Colonic mucosa (tissue), 4 donors: ENCODE measurements around the gene IL1R2. TPM values are rescaled to one million over a fixed set of nuclear protein-coding genes. Genes with fewer than 3 reads are reported as not detected.
A peak's percentile ranks its signal among the peaks of the same experiment; 100 is the strongest.

ENCODE experiments used
- DNase-seq: peaks from one replicate; pipeline ENCODE4 v3.0.0-alpha.2; 2020
- H3K27ac ChIP-seq: fragments of 200-600 bp; one replicate; pipeline ENCODE4 v1.8.0; 2021
- H3K27me3 ChIP-seq: fragments of 200-600 bp; one replicate; pipeline ENCODE4 v1.8.0; 2021
- H3K36me3 ChIP-seq: fragments of 200-600 bp; one replicate; pipeline ENCODE4 v1.8.0; 2021
- H3K4me1 ChIP-seq: fragments of 200-600 bp; one replicate; pipeline ENCODE4 v1.8.0; 2021; ENCODE audit warnings: mild to moderate bottlenecking
- H3K4me3 ChIP-seq: fragments of 200-600 bp; one replicate; pipeline ENCODE4 v1.8.0; 2021
- H3K9ac ChIP-seq, 2 donors: one replicate each; pipeline ENCODE4 v1.7.0; 2013; ENCODE audit warnings: control low read depth in 2 of 2, low read depth in 2 of 2, low read length in 2 of 2
- H3K9me3 ChIP-seq: fragments of 200-600 bp; one replicate; pipeline ENCODE4 v1.8.0; 2021
- intact Hi-C: fragments of 100-400 bp; cut with DNase I; formaldehyde crosslinking; loops from one replicate; pipeline ENCODE4 v1.14.1; 2022
- total RNA-seq, 2 donors: library from RNA; stranded (reverse); fragmentation: NEBNext Ultra II Directional in 1 of 2; extraction: Animal tissue kit (Norgen Biotek cat#: 25700) in 1 of 2; gene quantifications; one replicate each; pipeline ENCODE4 v1.2.1, GENCODE V29; 2021
- TF ChIP-seq, protein P1 (sequence below): fragments of 200-600 bp; IDR thresholded peaks from one replicate; pipeline ENCODE4 v1.8.0; 2022; ENCODE audit warnings: antibody characterized with exemption, mild to moderate bottlenecking
- donor health status: healthy.
- donor health status: DM: no; HTN: no; CAD: no.
- donor health status: DM: no; HTN: no; CAD: no.

IL1R2 gene
- total RNA-seq, 2 donors from 2014 or later: 50.1 to 152 TPM

DNA sequence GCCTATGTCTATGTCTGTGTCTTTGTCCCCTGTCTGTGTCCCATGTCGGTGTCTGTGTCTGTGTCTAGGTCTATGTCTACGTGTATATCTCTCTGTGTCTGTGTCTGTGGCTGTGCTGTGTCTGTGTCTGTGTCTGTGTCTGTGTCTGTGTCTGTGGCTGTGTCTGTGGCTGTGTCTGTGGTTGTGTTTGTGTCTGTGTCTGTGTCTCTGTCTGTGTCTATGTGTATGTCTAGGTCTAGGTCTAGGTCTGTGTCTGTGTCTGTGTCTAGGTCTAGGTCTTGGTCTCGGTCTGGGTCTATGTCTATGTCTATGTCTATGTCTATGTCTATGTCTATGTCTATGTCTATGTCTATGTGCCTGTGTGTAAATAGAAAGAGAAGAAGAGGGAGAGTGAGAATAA lies 11.9 kb downstream of the IL1R2 start:
- no peaks in the 10 kb centered on the region for H3K9me3 ChIP-seq
- H3K27ac ChIP-seq: no peak overlapping the region
- intact Hi-C loops: loop anchor here (10.0 kb wide), 1 partner anchor 341 kb away; no protein-coding TSS in a partner anchor
- TF ChIP-seq, protein P1, sequence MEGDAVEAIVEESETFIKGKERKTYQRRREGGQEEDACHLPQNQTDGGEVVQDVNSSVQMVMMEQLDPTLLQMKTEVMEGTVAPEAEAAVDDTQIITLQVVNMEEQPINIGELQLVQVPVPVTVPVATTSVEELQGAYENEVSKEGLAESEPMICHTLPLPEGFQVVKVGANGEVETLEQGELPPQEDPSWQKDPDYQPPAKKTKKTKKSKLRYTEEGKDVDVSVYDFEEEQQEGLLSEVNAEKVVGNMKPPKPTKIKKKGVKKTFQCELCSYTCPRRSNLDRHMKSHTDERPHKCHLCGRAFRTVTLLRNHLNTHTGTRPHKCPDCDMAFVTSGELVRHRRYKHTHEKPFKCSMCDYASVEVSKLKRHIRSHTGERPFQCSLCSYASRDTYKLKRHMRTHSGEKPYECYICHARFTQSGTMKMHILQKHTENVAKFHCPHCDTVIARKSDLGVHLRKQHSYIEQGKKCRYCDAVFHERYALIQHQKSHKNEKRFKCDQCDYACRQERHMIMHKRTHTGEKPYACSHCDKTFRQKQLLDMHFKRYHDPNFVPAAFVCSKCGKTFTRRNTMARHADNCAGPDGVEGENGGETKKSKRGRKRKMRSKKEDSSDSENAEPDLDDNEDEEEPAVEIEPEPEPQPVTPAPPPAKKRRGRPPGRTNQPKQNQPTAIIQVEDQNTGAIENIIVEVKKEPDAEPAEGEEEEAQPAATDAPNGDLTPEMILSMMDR: no peak
- no peak overlapping the region for H3K4me3 ChIP-seq
- no peak overlapping the region for H3K9ac ChIP-seq
- H3K4me1 ChIP-seq: no peaks in the 10 kb centered on the region
- no peak for DNase-seq
- no peaks in the 10 kb centered on the region for H3K36me3 ChIP-seq
- no peaks in the 10 kb centered on the region for H3K27me3 ChIP-seq

DNA sequence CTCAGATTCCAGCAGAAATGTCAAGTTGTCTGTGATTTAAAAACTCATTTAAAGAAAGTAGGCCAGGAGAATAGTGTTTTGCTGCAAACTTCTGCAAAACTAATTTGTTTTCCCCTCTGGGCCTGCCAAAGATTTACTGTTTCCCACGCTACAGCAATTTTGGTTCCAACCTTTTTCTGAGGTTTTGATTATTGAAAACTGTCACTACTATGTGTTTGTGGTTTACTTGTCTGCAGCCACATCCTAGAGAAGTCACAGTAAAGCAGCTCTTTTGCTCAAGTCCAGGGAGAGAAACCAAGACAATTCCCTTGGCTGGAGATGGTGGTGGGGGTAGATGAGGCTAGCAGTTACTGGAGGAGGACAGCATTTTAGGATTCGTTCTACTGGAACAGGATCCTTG lies 12.8 kb downstream of the IL1R2 start:
- H3K4me1 ChIP-seq: no peaks in the 10 kb centered on the region
- H3K27me3 ChIP-seq: no peaks in the 10 kb centered on the region
- no peak for DNase-seq
- H3K9ac ChIP-seq: no peak overlapping the region
- intact Hi-C loops: loop anchor here (10.0 kb wide), 1 partner anchor 340 kb away; no protein-coding TSS in a partner anchor
- H3K27ac ChIP-seq: no peak overlapping the region
- TF ChIP-seq, protein P1: no peak
- H3K36me3 ChIP-seq: no peaks in the 10 kb centered on the region
- H3K9me3 ChIP-seq: no peaks in the 10 kb centered on the region
- H3K4me3 ChIP-seq: no peak overlapping the region

DNA sequence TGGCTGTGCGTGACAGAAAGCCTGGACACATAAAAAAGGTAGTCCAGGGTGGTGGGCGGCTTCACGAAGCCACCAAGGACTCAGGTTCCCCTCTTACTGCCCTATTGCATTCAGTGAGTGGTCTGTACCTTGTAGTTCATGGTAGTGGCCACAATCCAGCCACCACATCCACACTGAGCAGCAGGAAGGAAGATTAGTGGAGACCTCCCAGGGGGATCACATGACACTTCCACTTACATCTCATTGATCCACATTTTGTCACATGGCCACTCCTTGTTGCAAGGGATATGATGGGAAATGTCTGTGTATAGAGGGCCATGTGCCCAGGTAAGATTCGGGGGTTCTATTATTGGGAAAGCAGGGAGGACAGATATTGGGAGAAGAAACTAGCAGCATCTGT lies 13.7 kb downstream of the IL1R2 start:
- Histone ChIP-seq H3K4me1 (no peaks in the 10 kb centered on the region), H3K27me3 (no peaks in the 10 kb centered on the region), H3K9ac (no peak overlapping the region), H3K9me3 (no peaks in the 10 kb centered on the region), H3K27ac (no peak overlapping the region), H3K36me3 (no peaks in the 10 kb centered on the region), H3K4me3 (no peak overlapping the region)
- TF ChIP-seq, protein P1: no peak
- no peak for DNase-seq
- intact Hi-C loops: loop anchor here (5.0 to 10.0 kb wide), 2 partner anchors 123 to 339 kb away; no protein-coding TSS in a partner anchor

DNA sequence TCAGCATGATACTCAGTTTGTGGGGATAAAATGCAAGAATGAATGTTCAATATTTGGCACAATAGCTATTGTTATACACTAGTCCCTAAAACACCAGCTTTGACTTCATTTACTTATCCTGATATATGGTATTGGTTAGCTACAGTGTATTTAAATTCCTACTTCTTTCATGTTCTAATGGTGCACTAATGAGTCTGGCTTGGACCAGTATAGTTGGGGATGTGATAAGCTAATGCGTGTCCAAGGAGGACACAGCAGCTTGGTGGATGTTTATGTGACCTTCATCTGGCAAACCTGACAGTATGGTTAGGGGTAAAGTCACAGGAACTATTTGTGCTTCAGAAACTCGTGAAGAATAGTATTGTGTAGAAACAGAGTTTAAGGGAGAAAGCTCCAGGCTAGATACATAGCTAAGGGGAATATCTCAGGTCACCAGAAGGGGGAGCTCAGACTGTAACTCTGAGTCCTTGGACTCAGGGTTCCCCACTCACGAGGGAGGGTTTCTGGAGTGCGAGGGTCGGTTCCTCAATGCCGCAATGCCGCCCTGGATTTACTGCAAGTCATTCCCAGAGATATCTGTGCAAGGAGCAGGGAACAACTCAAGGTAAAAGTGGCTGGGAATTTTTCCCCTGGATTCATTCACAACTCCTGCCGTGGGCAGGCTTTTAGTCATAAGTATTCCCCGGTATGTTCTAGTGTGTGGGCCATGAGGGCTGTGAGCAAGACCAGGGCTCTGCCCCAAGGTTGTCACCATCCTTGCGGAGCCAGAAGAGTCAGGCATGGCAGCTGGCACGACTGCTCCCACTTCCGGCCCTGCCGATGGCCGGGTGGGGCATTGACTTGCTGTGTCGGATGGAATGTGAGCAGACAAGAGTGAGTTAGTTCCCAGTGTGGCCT lies 14.5 kb downstream of the IL1R2 start:
- H3K36me3 ChIP-seq: no peaks in the 10 kb centered on the region

DNA sequence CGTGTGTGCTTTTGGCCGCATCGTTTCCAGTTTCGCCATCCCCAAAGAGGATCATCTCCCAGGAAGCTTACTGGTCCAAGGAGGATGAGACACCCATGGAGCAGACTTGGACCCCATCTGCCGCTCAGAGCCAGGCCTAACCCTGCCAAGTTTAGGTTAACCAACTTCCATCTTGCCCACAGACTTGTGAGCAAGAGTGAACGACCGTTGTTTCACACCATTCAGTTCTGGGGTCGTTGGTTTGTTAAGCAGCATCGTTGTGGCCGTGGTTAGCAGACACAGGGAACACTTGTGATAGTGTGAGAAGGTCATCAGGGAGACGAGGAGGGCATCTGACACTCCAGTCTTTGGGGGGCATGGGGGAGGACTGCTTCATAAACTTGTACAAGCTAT lies 15.1 kb downstream of the IL1R2 start:
- TF ChIP-seq, protein P1: no peak
- Histone ChIP-seq H3K4me3 (no peak overlapping the region), H3K4me1 (no peaks in the 10 kb centered on the region), H3K9me3 (no peaks in the 10 kb centered on the region), H3K9ac (peak overlapping the region in 1 of 2 donors; percentile 5), H3K27me3 (no peaks in the 10 kb centered on the region), H3K36me3 (no peaks in the 10 kb centered on the region), H3K27ac (no peak overlapping the region)
- no peak for DNase-seq
- intact Hi-C loops: loop anchor here (5.0 to 10.0 kb wide), 2 partner anchors 125 to 338 kb away; no protein-coding TSS in a partner anchor

More for the DNA sequence above, 14.5 kb downstream of the IL1R2 start:
- peak; percentile 67 for DNase-seq
- H3K27ac ChIP-seq: no peak overlapping the region
- intact Hi-C loops: loop anchor here (5.0 to 10.0 kb wide), 2 partner anchors 124 to 339 kb away; no protein-coding TSS in a partner anchor
- no peaks in the 10 kb centered on the region for H3K27me3 ChIP-seq
- H3K4me1 ChIP-seq: no peaks in the 10 kb centered on the region
- TF ChIP-seq, protein P1: peak; percentile 67
- H3K9ac ChIP-seq: peak overlapping the region in 1 of 2 donors; percentile 5
- H3K9me3 ChIP-seq: no peaks in the 10 kb centered on the region
- H3K4me3 ChIP-seq: no peak overlapping the region
